ENCODE data around the gene P2RY13. TPM values are rescaled to one million over a fixed set of nuclear protein-coding genes. Genes with fewer than 3 reads are reported as not detected.

Gene P2RY13
- total RNA-seq, 1 experiment from 2014 or later, result not detected

DNA sequence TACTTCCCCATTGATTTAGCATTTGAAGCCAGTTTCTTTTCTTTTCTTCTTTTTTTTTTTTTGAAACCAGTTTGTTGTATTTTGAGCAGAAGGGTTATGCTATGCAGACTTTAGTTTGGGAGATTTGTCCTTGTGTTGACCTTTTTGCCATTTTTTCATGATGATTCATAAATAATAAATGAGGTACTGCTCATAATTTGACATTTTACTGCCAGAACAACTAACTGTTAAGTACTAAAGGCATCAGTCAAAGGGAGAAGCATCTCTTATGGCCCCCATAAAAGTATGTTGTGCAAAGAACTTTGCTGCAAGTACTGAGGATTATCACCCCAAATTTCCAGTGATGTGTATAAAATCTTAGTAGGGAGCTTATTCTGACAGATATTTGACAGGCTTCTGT lies 11.0 kb downstream of the P2RY13 start:
- TF ChIP-seq, protein P1, sequence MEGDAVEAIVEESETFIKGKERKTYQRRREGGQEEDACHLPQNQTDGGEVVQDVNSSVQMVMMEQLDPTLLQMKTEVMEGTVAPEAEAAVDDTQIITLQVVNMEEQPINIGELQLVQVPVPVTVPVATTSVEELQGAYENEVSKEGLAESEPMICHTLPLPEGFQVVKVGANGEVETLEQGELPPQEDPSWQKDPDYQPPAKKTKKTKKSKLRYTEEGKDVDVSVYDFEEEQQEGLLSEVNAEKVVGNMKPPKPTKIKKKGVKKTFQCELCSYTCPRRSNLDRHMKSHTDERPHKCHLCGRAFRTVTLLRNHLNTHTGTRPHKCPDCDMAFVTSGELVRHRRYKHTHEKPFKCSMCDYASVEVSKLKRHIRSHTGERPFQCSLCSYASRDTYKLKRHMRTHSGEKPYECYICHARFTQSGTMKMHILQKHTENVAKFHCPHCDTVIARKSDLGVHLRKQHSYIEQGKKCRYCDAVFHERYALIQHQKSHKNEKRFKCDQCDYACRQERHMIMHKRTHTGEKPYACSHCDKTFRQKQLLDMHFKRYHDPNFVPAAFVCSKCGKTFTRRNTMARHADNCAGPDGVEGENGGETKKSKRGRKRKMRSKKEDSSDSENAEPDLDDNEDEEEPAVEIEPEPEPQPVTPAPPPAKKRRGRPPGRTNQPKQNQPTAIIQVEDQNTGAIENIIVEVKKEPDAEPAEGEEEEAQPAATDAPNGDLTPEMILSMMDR (conservative IDR thresholded peaks at IDR 0.05), result no peak
- Histone ChIP-seq H2AK5ac (ENCODE audit: insufficient read length, low read length) (no peak overlapping the region), H3K23ac (ENCODE audit: insufficient read length, low read depth, low read length) (no peak overlapping the region), H2BK20ac (ENCODE audit: low read depth, low read length, poor library complexity, severe bottlenecking) (no peak overlapping the region), H3K79me2 (ENCODE audit: insufficient read depth, low read length) (no peaks in the 10 kb centered on the region), H3K18ac (ENCODE audit: insufficient read length, low read depth, low read length) (no peak overlapping the region), H3T11ph (ENCODE audit: low read length) (no peak overlapping the region), H2BK15ac (ENCODE audit: low read depth, low read length) (no peak overlapping the region), H3K9ac (ENCODE audit: extremely low read depth, insufficient read length, low read length) (no peak overlapping the region), H2BK120ac (ENCODE audit: low read depth, low read length, poor library complexity, severe bottlenecking) (no peak overlapping the region), H4K8ac (replicated peaks; ENCODE audit: insufficient read length, low read depth, low read length) (no peak overlapping the region), H3K27ac (ENCODE audit: insufficient read length, low read depth, low read length) (no peak overlapping the region), H3K23me2 (ENCODE audit: insufficient read length, low read depth, low read length, poor library complexity, severe bottlenecking) (no peaks in the 10 kb centered on the region), H3K4me1 (ENCODE audit: insufficient read depth, low read length) (no peaks in the 10 kb centered on the region; the same call in 1 of the 2 replicates), H2BK12ac (ENCODE audit: insufficient read length, low read depth, low read length) (no peak overlapping the region), H4K91ac (ENCODE audit: insufficient read length, low read depth, low read length) (no peak overlapping the region), H2AFZ (ENCODE audit: low read length) (no peak overlapping the region), H3K9me3 (ENCODE audit: control insufficient read depth, low read depth, low read length) (no peaks in the 10 kb centered on the region), H3K56ac (ENCODE audit: insufficient read length, low read depth, low read length) (no peak overlapping the region), H3K4ac (ENCODE audit: low read depth, low read length) (no peak overlapping the region), H4K5ac (ENCODE audit: insufficient read length, low read depth, low read length) (no peak overlapping the region), H4K20me1 (ENCODE audit: control insufficient read depth, insufficient read depth, insufficient read length) (no peaks in the 10 kb centered on the region), H3K14ac (ENCODE audit: insufficient read depth, low read length) (no peak overlapping the region), H2BK5ac (ENCODE audit: insufficient read length, low read length) (no peak overlapping the region), H3K79me1 (ENCODE audit: insufficient read depth, low read depth, low read length, poor library complexity, severe bottlenecking) (no peaks in the 10 kb centered on the region), H3K4me2 (ENCODE audit: insufficient read depth, insufficient read length, low read length) (no peak overlapping the region), H3K27me3 (ENCODE audit: insufficient read depth, low read length) (no peaks in the 10 kb centered on the region)
- Mint-ChIP-seq H3K27me3 (ENCODE audit: low read depth) (no peaks in the 10 kb centered on the region), H3K9me3 (no peaks in the 10 kb centered on the region), H3K4me1 (peaks cover 33 to 37% of the 10 kb centered on the region in 2 experiments), H3K36me3 (ENCODE audit: insufficient read depth in 1 of 3, low read depth in 3 of 3) (no peaks in the 10 kb centered on the region; a peak in 1 of 7 replicates), H3K27ac (peak overlapping the region in 2 of 3 experiments; percentile 74 to 94; a peak in 3 of 7 replicates), H3K4me3 (no peak overlapping the region)
- DNase-seq, result no peak
